Peyer's patch (tissue), 4 donors: ENCODE measurements around the gene GYS1. TPM values are rescaled to one million over a fixed set of nuclear protein-coding genes. Genes with fewer than 3 reads are reported as not detected.

Source experiments
- DNase-seq, 3 donors: peaks; one replicate each; pipeline ENCODE4 v3.0.0-alpha.2; 2017 to 2019
- H3K27ac ChIP-seq, 4 donors: fragments of 200-600 bp; sonication (generic); one replicate each; pipeline ENCODE4 v1.5.1; 2016 to 2019
- H3K27me3 ChIP-seq, 2 donors: fragments of 200-600 bp; sonication (generic); one replicate each; pipeline ENCODE4 v1.5.1; 2019
- H3K36me3 ChIP-seq, 3 donors: fragments of 200-600 bp; sonication (generic); one replicate each; pipeline ENCODE4 v1.5.1; 2016 to 2019
- H3K4me1 ChIP-seq, 4 donors: fragments of 200-600 bp; sonication (generic); one replicate each; pipeline ENCODE4 v1.5.1; 2016 to 2019
- H3K4me3 ChIP-seq, 4 donors: fragments of 200-600 bp; sonication (generic); 1 replicate in 3 of 4; 2 replicates in 1 of 4; pipeline ENCODE4 v1.5.1; 2016 to 2019; ENCODE audit warnings: mild to moderate bottlenecking in 1 of 4
- H3K9me3 ChIP-seq, 4 donors: fragments of 200-600 bp; sonication (generic); one replicate each; pipeline ENCODE4 v1.5.1; 2016 to 2019; ENCODE audit warnings: mild to moderate bottlenecking in 1 of 4
- CTCF ChIP-seq, 6 experiments: fragments of 450-650 bp in 4 of 6; fragments of 200-600 bp in 2 of 6; sonication (generic) in 1 of 6; IDR thresholded peaks; one replicate each; pipeline ENCODE4 v1.5.1; 2017 to 2019; ENCODE audit warnings: antibody characterized with exemption in 6 of 6, mild to moderate bottlenecking in 3 of 6, moderate library complexity in 1 of 6
- POLR2A ChIP-seq, 2 donors: fragments of 450-650 bp; IDR thresholded peaks; one replicate each; pipeline ENCODE4 v1.5.1; 2017; ENCODE audit warnings: antibody characterized with exemption in 2 of 2, mild to moderate bottlenecking in 2 of 2, moderate library complexity in 2 of 2
- total RNA-seq, 4 donors: library from RNA; depleted of rRNA; stranded (reverse); fragments of >200 nt; gene quantifications; one replicate each; pipeline ENCODE4 v1.1.0, GENCODE V29; 2016

Gene GYS1
- total RNA-seq, 4 donors from 2014 or later: 24.8 to 61.8 (median 44.0) TPM

GRCh38 chr19:48970139-48970766, 22.9 kb downstream of the GYS1 start:
- no peak for DNase-seq
- H3K4me1 ChIP-seq: peaks cover 0 to 18% (median 16%) of the 10 kb centered on the region in 4 donors
- no peak overlapping the region for H3K27ac ChIP-seq
- no peaks in the 10 kb centered on the region for H3K9me3 ChIP-seq
- H3K4me3 ChIP-seq: no peak overlapping the region
- no peaks in the 10 kb centered on the region for H3K27me3 ChIP-seq
- H3K36me3 ChIP-seq: peaks cover 0 to 78% (median 0%) of the 10 kb centered on the region in 3 donors
- no peak for TF ChIP-seq POLR2A (IDR thresholded peaks at IDR 0.05)
- no peak for TF ChIP-seq CTCF (IDR thresholded peaks at IDR 0.05)

- no peak overlapping the region for H3K4me3 ChIP-seq
- no peak overlapping the region for H3K27ac ChIP-seq
- peaks cover 0 to 20% (median 16%) of the 10 kb centered on the region in 4 donors for H3K4me1 ChIP-seq
- no peaks in the 10 kb centered on the region for H3K9me3 ChIP-seq
- no peak for DNase-seq
- H3K36me3 ChIP-seq: peaks cover 0 to 75% (median 0%) of the 10 kb centered on the region in 3 donors
- no peaks in the 10 kb centered on the region for H3K27me3 ChIP-seq
- no peak for TF ChIP-seq CTCF (IDR thresholded peaks at IDR 0.05)
- TF ChIP-seq POLR2A (IDR thresholded peaks at IDR 0.05): no peak
Observed at GRCh38 chr19:48969276-48970138, 23.6 kb downstream of the GYS1 start.

- H3K4me1 ChIP-seq: peaks cover 0 to 27% (median 21%) of the 10 kb centered on the region in 4 donors
- H3K4me3 ChIP-seq: no peak overlapping the region
- peak overlapping the region in 1 of 4 donors; percentile 96 for H3K27ac ChIP-seq
- no peak for TF ChIP-seq CTCF (IDR thresholded peaks at IDR 0.05)
- no peak for TF ChIP-seq POLR2A (IDR thresholded peaks at IDR 0.05)
- no peaks in the 10 kb centered on the region for H3K27me3 ChIP-seq
- peaks cover 0 to 68% (median 0%) of the 10 kb centered on the region in 3 donors for H3K36me3 ChIP-seq
- no peak for DNase-seq
- H3K9me3 ChIP-seq: no peaks in the 10 kb centered on the region
Observed at GRCh38 chr19:48968813-48969218, 24.3 kb downstream of the GYS1 start.

GRCh38 chr19:48968179-48968661, 24.9 kb downstream of the GYS1 start:
- Histone ChIP-seq H3K9me3 (no peaks in the 10 kb centered on the region), H3K27ac (peak overlapping the region in 2 of 4 donors; percentile 46 to 96), H3K4me1 (peaks cover 0 to 33% (median 27%) of the 10 kb centered on the region in 4 donors), H3K27me3 (no peaks in the 10 kb centered on the region), H3K36me3 (peaks cover 0 to 62% (median 0%) of the 10 kb centered on the region in 3 donors), H3K4me3 (no peak overlapping the region)
- TF ChIP-seq POLR2A (IDR thresholded peaks at IDR 0.05) (peak in 1 of 2 donors; percentile 28), CTCF (IDR thresholded peaks at IDR 0.05) (no peak)
- DNase-seq: no peak

GRCh38 chr19:48967346-48968178, 25.5 kb downstream of the GYS1 start:
- H3K27me3 ChIP-seq: no peaks in the 10 kb centered on the region
- peak in 1 of 3 donors; percentile 62 for DNase-seq
- no peak for TF ChIP-seq CTCF (IDR thresholded peaks at IDR 0.05)
- TF ChIP-seq POLR2A (IDR thresholded peaks at IDR 0.05): no peak

More at GRCh38 chr19:48967346-48968178, 25.5 kb downstream of the GYS1 start:
- H3K27ac ChIP-seq: peak overlapping the region in 3 of 4 donors; percentile 46 to 96 (median 95)
- peak overlapping the region in 2 of 4 donors; percentile 72 to 91 for H3K4me3 ChIP-seq
- H3K4me1 ChIP-seq: peaks cover 0 to 33% (median 28%) of the 10 kb centered on the region in 4 donors
- no peaks in the 10 kb centered on the region for H3K9me3 ChIP-seq
- peaks cover 0 to 56% (median 0%) of the 10 kb centered on the region in 3 donors for H3K36me3 ChIP-seq
